Activated T-cell treated with anti-CD3 and anti-CD28 coated beads for 48 hours (primary cell): ENCODE results near the gene CIZ1.

ENCODE experiments used
- DNase-seq: peaks from one replicate; pipeline ENCODE4 v3.0.0-alpha.2; 2020; ENCODE audit warnings: low read depth

The CIZ1 gene

GRCh38 chr9:128214571-128215490, 23.5 kb upstream of the CIZ1 start:
- no peak for DNase-seq

- DNase-seq: no peak
Observed at GRCh38 chr9:128213746-128214497, 22.6 kb upstream of the CIZ1 start.

DNA sequence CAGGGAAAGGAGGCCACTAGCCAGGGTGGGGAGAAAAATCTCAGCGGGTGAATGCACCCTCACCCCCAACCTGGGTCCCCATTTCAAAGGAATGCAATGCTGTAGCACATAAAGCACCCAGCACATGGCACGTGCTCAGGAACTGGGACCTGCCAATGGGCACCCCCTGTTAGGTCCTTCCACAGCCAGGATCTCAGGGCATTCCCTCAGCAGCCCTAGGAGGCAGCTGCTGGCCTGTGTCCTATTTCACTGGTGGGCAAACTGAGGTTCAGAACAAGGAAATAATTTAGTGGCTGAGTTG, 20.6 kb upstream of the CIZ1 start:
- DNase-seq: no peak

DNA sequence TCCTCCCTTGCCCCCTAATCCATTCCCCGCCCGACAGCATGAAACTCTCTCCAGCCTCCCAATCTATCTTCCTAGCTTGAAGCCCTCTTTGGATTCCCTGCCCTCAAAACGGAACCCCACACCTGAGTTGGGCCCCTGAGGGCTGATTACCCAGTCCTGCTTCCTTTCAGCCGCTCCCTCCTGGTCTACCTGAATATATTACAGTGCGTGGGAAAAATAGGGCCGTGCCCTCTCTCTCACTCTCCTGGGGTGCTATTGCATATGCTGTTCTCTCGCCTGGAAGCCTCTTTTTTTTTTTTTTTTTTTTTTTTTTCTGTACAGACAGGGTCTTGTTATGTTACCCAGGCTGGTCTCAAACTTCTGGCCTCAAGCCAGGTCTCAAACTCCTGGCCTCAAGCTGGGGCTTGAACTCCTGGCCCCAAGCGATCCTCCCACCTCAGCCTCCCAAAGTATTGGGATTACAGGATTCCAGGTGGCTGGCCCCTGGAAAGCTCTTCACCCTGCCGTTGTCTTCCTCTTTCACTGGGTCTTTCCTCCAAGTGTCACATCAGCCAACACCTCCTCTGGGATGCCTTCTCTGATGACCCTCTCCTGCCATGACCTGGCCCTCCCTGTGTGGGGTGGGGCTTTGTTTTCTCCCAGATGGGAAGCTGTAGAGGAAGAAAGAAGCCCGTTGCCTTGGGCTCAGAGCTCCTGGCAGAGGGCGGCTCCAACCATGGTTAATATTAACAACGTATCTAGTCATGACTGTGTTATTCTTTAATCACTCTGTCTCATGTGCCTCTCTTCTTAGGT, 20.0 kb upstream of the CIZ1 start:
- DNase-seq: no peak

GRCh38 chr9:128208946-128209669, 17.7 kb upstream of the CIZ1 start:
- DNase-seq: no peak

GRCh38 chr9:128208386-128208785, 17.0 kb upstream of the CIZ1 start:
- DNase-seq: no peak

DNA sequence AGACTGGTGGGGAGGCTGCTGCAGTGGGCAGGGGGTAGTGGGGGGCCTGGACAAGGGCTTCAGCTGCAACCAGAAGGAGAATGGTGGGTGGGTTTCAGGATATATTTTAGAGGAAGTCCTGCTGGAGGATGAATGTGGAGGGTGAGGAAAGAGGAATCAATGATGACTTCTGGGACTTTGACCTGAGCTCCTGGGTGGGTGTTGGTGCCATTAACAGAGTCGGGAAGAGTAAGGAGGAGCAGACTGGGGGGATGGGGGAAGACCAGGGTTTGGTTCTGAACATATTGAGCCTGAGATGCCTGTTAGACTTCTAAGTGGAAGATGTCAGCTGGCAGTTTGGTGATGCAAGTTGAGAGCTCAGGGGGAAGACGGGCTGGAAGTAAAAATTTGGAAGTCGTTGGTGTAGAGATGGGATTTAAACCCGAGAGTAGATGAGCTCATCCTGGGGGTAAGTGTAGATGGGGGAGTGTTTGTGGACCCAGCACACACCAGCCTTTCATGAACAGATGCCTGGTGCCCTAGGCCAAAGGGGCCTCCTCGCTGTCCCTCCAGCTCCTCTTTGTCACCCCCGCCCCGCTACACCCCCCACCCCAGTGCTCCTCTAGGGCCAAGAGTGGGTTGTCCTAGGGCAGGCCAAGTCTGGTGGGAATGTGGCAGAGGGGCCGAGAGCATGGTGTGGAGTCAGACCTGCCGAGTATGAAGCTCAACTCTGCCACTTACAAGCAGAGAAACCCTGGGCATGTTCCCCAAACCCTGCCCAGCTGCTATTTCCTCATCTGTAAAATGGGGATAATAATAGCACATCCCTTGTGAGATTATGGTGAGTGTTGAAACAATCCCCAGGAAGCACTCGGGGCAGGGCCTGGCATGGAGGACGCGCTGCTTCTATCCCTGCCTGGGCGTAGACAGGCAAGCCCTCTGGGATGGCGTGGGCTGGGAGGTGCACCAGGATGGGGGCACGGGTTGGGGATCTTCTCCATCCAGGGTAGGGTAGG, 15.8 kb upstream of the CIZ1 start:
- no peak for DNase-seq

- no peak for DNase-seq
Observed at GRCh38 chr9:128206484-128206883, 15.1 kb upstream of the CIZ1 start.

- no peak for DNase-seq
Observed at GRCh38 chr9:128205296-128205944, 14.0 kb upstream of the CIZ1 start.

- DNase-seq: no peak
Observed at GRCh38 chr9:128204858-128205257, 13.5 kb upstream of the CIZ1 start.

DNA sequence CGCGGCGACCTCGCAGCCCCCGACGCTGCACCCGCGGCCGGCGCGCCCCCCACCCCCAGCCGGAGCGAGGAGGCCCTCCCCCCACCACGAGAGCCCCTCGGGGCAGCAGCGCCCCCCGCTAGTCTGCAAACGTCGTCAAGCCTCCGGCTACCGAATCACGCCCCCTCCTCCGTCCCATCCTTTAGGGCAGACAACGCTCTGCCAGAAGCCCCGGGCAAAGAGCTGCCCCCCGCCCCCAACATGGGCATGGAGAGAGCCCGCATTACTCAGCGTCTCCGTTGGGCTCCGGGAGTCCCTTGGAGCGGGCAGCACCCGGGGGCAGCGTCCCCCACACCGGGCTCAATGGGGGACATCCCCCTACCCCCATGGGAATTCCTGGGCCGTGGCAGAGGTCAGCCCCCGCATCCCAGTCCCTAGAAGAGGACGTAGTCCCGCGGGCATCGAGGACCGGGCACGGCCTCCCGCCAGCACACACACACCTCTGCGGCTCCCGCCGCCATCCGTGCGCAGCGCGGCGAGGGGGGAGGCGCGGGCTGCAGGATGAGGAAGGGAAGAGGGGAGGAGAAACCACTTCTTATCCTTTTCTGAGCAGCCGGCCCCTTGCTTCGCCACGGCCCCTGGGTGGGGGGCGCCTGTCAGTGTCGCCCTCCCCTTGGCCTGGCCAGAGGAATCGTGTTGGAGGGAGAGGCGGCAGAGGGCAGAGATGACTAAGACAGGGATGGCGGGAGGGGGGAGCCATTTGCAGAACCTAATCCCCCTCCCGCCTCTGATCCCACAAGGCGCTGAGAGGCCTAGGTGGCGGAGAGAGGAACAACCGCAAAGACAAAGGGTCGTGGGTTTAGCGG, 12.6 kb upstream of the CIZ1 start:
- no peak for DNase-seq

DNA sequence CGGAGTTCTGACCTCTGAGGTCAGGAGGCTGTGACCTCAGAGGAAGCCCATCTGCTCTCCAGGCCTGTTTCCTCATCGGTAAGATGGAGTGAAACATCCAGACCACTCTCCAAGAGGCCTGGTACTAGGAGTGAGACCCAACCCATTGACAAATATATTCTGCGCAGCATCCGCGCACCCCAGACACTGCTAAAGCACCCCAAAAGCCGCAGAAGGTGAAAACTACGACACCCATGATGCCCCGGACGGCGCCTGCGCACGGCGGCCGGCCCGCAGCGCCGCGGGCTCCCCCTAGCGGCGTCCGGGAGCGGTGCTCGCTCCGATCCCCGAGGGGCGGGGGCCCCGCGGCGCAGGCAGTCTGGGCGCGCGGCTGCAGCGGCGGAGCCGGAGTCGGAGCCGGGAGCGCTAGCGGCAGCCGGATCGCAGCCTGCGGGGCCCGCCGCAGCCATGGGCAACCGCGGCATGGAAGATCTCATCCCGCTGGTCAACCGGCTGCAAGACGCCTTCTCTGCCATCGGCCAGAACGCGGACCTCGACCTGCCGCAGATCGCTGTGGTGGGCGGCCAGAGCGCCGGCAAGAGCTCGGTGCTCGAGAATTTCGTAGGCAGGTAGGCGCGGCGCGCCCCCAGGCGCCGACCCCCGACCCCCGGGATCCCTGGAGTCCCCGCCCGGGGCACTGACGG, 11.8 kb upstream of the CIZ1 start, which contains the start of gene DNM1:
Gene DNM1 (plus strand): TSS at position 356 of the 683 bp plus-strand sequence. CDS start 92 bp downstream, at position 448.
- DNase-seq: peak; percentile 74

GRCh38 chr9:128202648-128203023, 11.3 kb upstream of the CIZ1 start:
- no peak for DNase-seq

- no peak for DNase-seq
Observed at GRCh38 chr9:128201441-128202369, 10.3 kb upstream of the CIZ1 start.

- no peak for DNase-seq
Observed at GRCh38 chr9:128193469-128194096, 2.2 kb upstream of the CIZ1 start.

- DNase-seq: peak; percentile 62
Observed at GRCh38 chr9:128192601-128193371, 1.4 kb upstream of the CIZ1 start.
